ENCODE results near the gene SH2D4B. TPM values are rescaled to one million over a fixed set of nuclear protein-coding genes. Genes with fewer than 3 reads are reported as not detected.

SH2D4B gene
- total and polyA plus RNA-seq, 10 of the 15 experiments (the other 5 are each of a cell fraction or from before 2014, with no cell fraction given), result 0.04 to 0.21 (median 0.13) TPM; not detected in 5

DNA sequence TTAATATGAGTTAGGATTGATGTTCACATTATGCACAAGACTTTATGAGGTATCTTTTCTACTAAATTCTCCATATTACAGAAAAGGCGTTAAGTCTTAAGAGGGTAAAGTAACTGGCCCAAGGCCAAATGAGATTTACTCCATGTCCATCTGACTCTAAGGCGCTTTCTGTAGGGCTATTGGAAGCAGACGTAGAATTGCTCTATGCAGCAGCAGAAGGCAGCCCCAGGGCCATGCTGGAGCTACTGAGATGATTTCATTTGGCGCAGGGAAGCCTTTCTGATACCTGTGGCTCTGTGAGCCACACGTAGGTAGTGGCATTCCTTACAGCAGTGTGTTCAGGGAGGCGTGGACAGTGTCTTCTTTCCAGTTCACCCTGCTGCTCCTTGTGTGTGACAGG, 133.1 kb downstream of the SH2D4B start:
- no peak for FAIRE-seq
- Histone ChIP-seq H3K4me2 (ENCODE audit: control insufficient read depth, insufficient read depth) (no peak overlapping the region), H3K9me3 (replicated peaks; ENCODE audit: control insufficient read depth, insufficient read depth, low read length) (no peaks in the 10 kb centered on the region), H2AFZ (ENCODE audit: control insufficient read depth, low read depth, low read length) (no peak overlapping the region), H3K9ac (ENCODE audit: control insufficient read depth, insufficient read depth, low read length) (no peak overlapping the region), H4K20me1 (ENCODE audit: control insufficient read depth, insufficient read depth) (no peaks in the 10 kb centered on the region), H3K4me3 (no peak overlapping the region), H3K27me3 (replicated peaks in 1 of 2; ENCODE audit: control insufficient read depth in 2 of 2, insufficient read depth in 2 of 2, low read length in 1 of 2) (no peaks in the 10 kb centered on the region; a peak in 1 of 4 replicates), H3K79me2 (ENCODE audit: control insufficient read depth, insufficient read depth, low read length) (no peaks in the 10 kb centered on the region), H3K36me3 (ENCODE audit: control insufficient read depth in 2 of 2, insufficient read depth in 2 of 2, low read length in 1 of 2) (no peaks in the 10 kb centered on the region), H3K4me1 (ENCODE audit: control insufficient read depth, insufficient read depth, low read length) (no peaks in the 10 kb centered on the region), H3K27ac (ENCODE audit: control insufficient read depth, insufficient read depth) (no peak overlapping the region)
- no TSS peak for BruUV-seq (replicated peaks)
- in situ Hi-C loops (cut with MboI), result no loop called here
- CTCF ChIA-PET, result interaction anchor here (0.8 to 4.2 kb wide), 2 partner anchors 9 to 253 kb away, joined by 3 to 31 read pairs; no protein-coding TSS in a partner anchor
- intact Hi-C loops (cut with micrococcal nuclease; ENCODE audit: unreplicated experiment), result no loop called here
- POLR2A ChIA-PET, result interaction anchor here (0.7 kb wide), 3 partner anchors 17 to 1136 kb away, joined by 3 to 6 read pairs (median 5); no protein-coding TSS in a partner anchor
- TF ChIP-seq, protein P1, sequence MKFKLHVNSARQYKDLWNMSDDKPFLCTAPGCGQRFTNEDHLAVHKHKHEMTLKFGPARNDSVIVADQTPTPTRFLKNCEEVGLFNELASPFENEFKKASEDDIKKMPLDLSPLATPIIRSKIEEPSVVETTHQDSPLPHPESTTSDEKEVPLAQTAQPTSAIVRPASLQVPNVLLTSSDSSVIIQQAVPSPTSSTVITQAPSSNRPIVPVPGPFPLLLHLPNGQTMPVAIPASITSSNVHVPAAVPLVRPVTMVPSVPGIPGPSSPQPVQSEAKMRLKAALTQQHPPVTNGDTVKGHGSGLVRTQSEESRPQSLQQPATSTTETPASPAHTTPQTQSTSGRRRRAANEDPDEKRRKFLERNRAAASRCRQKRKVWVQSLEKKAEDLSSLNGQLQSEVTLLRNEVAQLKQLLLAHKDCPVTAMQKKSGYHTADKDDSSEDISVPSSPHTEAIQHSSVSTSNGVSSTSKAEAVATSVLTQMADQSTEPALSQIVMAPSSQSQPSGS (IDR thresholded peaks at IDR 0.05; ENCODE audit: low read length), result no peak
- TF ChIP-seq CREB1 (IDR thresholded peaks at IDR 0.05; ENCODE audit: low read depth), result no peak
- TF ChIP-seq TCF7 (IDR thresholded peaks at IDR 0.05; ENCODE audit: borderline replicate concordance), result no peak
- no peak for TF ChIP-seq ZBED1 (IDR thresholded peaks at IDR 0.05; ENCODE audit: borderline replicate concordance)
- TF ChIP-seq ZZZ3 (IDR thresholded peaks at IDR 0.05; ENCODE audit: control insufficient read depth, insufficient read length, low read depth), result no peak
- TF ChIP-seq POLR2AphosphoS2 (IDR thresholded peaks at IDR 0.05; ENCODE audit: low read depth, low read length), result no peak
- no peak for TF ChIP-seq ZNF274 (IDR thresholded peaks at IDR 0.05; ENCODE audit: insufficient read depth, insufficient read length)
- TF ChIP-seq HCFC1 (IDR thresholded peaks at IDR 0.05; ENCODE audit: low read length), result no peak
- no peak for TF ChIP-seq LARP7 (IDR thresholded peaks at IDR 0.05)
- TF ChIP-seq IKZF1 (conservative IDR thresholded peaks at IDR 0.05), result no peak
- RAD21 ChIA-PET (ENCODE audit: unreplicated experiment), result no interaction called here
- ATAC-seq, result no peak
- no peak for DNase-seq (ENCODE audit: low read depth, low spot score)
- SMC1A ChIA-PET (ENCODE audit: uncharacterized antibody, unreplicated experiment), result interaction anchor here (0.6 kb wide), 2 partner anchors 72 to 376 kb away, joined by 3 read pairs; no protein-coding TSS in a partner anchor
- 34% methylated on average over 6 of the region's 6 CpGs for WGBS (ENCODE audit: insufficient coverage, insufficient replicate concordance, low lambda C conversion rate, missing lambda C conversion rate)
